Midbrain (tissue), 1 donor: ENCODE data around the gene TMEM14C.

Experiments used
- DNase-seq: peaks from one replicate; lab custom pipeline; 2025; lab: John Stamatoyannopoulos, UW

TMEM14C gene

DNA sequence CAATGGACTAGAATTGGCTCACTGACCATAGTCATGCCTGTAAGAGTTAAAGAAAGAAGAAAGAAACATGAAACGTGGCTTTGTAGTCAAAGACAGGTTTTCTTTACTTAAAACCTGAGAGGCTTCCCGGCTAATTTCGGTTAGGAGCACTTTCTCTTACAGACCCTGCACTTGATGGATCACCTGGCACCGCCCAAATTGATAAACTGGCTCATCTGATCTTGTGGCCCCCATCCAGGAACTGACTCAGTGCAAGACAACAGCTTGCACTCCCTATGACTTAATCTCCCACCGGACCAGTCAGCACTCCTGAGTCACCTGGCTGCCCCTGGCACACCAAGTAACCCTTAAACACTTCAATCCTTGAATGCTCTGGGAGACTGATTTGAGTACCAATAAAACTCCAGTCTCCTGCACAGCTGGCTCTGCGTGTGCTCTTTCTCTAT, 37.0 kb downstream of the TMEM14C start:
- no peak for DNase-seq

DNA sequence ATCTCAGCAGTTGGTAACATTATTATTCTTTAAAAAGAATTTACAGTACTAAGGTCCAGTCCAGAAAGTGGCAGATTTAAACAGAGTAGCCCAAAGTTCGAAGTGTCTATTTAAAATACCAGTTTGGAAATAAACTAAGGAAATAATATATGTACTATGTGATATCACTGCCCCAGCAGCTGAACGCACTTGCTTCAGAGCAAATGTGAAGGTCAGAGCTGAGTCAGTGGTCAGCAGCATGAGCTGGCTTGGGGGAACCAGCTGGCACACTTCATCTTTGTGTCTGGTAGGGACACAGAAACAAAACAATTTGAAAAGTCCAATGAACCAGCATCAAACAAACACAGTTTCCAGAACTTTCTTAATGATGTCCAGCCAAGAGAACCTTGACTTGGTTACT, 40.1 kb downstream of the TMEM14C start:
- DNase-seq = no peak

DNA sequence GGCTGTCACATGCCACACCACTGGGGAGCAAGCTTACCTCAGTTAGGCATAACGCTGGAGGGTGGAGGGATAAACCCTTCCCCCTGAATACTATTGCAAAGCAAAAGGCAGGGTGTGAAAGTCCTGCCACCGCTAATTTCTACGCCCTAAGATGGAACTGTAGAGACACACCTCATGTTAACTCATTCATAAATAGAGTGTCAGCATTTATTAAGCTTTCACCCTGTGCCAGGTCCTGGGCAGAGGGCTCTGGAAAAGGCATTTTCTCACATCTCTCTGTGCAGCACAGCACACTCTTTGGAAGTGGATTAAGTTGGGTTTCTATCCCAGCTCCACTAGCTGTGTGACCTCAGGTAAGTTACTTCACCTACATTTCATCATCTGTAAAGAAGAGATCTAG, 46.5 kb downstream of the TMEM14C start:
- no peak for DNase-seq

DNA sequence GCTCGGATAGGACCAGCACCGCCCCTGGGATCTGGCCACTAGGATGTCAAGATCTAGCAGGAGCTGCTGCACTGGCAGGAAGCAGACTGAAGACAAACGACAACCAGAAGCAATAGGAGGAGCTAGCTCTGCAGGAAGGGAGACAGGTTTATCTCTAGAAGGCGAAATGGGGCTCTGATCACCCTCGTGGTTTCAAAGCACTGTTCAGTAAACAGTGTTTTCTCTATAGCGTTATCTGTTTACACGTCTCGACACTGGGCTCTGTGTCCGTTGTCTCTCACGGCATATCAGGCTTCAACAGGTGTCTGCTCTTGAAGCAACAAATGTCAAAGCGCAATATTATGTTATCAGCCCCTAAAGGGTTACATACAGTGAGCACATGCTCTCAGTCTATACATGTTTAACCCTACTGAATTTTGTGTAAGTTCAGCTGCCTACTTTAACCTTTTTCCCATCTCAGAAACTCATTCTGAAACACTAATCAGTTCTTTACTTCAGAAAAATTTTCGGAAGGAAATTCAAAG, 48.6 kb downstream of the TMEM14C start:
- DNase-seq = no peak

DNA sequence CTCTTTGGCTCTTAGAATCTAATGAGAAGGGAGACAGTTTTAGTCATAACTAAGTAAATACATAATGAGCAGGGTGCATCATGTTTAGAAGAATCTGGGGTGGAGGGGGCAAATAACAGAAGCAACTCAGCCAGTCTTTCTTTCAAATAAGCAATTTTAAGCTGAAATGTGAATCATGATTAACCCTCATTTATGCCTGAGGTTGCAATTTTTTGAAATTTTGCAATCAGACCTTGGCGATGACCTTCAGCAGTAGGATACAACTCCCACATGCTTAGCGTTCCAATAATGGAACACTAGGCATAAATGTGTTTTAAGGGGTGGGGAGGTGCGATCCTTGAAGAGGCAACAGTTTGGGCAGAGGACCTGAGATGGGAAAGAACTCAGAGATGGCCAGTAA, 55.4 kb downstream of the TMEM14C start:
- DNase-seq = no peak

DNA sequence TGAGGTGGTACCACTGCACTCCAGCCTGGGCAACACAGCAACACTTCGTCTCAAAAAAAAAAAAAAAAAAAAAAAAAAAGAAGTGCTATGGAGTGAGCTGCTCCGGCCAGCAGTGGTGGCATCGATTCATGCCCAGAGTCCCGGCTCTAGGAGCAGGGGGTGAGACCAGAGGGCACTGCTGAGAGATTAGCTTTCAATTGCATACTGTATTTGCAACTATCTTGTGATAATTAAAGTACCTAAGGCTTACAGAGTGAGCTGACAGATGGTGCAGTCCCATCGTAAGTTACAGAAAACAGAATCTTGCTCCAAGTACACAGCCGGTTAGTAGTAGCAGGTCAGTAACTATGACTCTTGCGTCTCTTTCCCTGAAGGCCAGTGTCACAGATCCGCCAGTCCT, 56.2 kb downstream of the TMEM14C start:
- DNase-seq = no peak
